HFFc6 (cell line): Measurements from ENCODE around the gene CSGALNACT2. TPM values are rescaled to one million over a fixed set of nuclear protein-coding genes. Genes with fewer than 3 reads are reported as not detected.

Experiments
- DNase-seq: peaks from one replicate; pipeline ENCODE4 v3.0.0-alpha.2; 2018
- H3K27ac Mint-ChIP-seq: 2 replicates; pipeline ENCODE4 v1.8.0; 2020; ENCODE audit warnings: mild to moderate bottlenecking, mixed read lengths
- H3K27me3 Mint-ChIP-seq: 2 replicates; pipeline ENCODE4 v1.8.0; 2021; ENCODE audit warnings: mild to moderate bottlenecking, moderate library complexity, mixed read lengths; ENCODE audit not compliant: insufficient read depth
- H3K36me3 Mint-ChIP-seq: 2 replicates; pipeline ENCODE4 v1.8.0; 2021; ENCODE audit warnings: low read depth, mixed read lengths
- H3K4me1 Mint-ChIP-seq: 2 replicates; pipeline ENCODE4 v1.8.0; 2020; ENCODE audit warnings: low read depth, mixed read lengths
- H3K4me3 Mint-ChIP-seq: 2 replicates; pipeline ENCODE4 v1.8.0; 2020; ENCODE audit warnings: mild to moderate bottlenecking, moderate library complexity, mixed read lengths
- H3K9me3 Mint-ChIP-seq: 2 replicates; pipeline ENCODE4 v1.8.0; 2020; ENCODE audit warnings: mild to moderate bottlenecking, mixed read lengths
- CTCF ChIP-seq: fragments of 200-600 bp; sonication (generic); IDR thresholded peaks from 2 replicates; pipeline ENCODE4 v1.5.0; 2021; ENCODE audit warnings: antibody characterized with exemption, mild to moderate bottlenecking
- total RNA-seq, 6 experiments: library from RNA; stranded (reverse); fragmentation: NEBNext Ultra II Directional; extraction: Animal tissue kit (Norgen Biotek cat#: 25700); gene quantifications; 2 replicates in 1 of 6; 3 replicates in 5 of 6; pipeline ENCODE4 v1.2.3, GENCODE V29; 2021

CSGALNACT2 gene
- total RNA-seq, 6 experiments from 2014 or later = 18.0 to 20.8 (median 18.6) TPM

- H3K27ac Mint-ChIP-seq = no peak overlapping the region
- TF ChIP-seq CTCF = no peak
- H3K4me3 Mint-ChIP-seq = no peak overlapping the region
- H3K27me3 Mint-ChIP-seq = peaks cover 5% of the 10 kb centered on the region
- no peak for DNase-seq
- H3K36me3 Mint-ChIP-seq = no peaks in the 10 kb centered on the region
- H3K4me1 Mint-ChIP-seq = peaks cover 7% of the 10 kb centered on the region
- no peaks in the 10 kb centered on the region for H3K9me3 Mint-ChIP-seq
Measured at GRCh38 chr10:43195557-43195956, 57.3 kb downstream of the CSGALNACT2 start.

DNA sequence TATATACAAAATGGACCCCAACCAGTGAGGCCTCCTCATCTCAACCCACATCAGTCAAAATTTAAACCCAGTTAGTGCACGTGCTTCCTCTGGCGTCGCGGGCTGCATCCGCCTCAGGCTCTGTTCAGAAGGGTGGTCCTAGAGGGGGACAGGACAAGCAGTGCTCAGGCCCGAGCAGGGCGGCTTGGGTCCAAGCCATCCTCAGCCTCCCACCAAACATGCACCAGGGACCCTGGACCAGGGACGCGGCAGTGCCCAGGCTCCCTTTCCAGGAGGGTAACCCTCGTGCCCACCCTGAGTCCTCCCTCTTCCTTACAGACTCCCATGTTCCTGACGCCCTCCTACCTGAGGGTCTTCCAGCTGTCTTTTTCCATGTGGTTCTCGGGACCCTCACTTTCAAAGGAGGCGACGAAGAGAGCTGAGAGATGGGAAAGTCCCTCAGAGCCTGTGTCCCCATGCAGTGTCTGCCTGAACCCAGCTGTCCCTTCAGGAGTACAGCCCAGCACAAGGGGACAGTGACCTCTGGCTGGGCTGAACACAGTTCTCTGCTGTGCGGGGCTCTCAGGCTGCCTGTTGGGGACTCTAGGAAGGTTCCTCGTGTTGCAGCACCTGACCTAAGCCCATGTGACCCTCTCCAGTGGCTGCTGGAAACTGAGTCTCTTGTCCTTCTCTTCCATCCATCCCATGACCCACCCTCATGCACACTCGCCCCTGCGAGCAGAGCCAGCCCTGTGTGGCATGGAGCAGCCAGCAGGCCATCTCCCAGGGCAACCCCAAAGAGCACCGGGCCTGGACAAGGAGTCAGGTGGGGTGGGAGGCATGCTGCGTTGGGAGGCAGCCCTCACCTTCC, 58.1 kb downstream of the CSGALNACT2 start:
- Mint-ChIP-seq H3K9me3 (no peaks in the 10 kb centered on the region), H3K4me1 (no peaks in the 10 kb centered on the region), H3K27ac (no peak overlapping the region), H3K27me3 (peaks cover 5% of the 10 kb centered on the region; the same call in 1 of the 2 replicates), H3K4me3 (no peak overlapping the region), H3K36me3 (no peaks in the 10 kb centered on the region)
- no peak for TF ChIP-seq CTCF
- no peak for DNase-seq

- H3K27me3 Mint-ChIP-seq = peaks cover 5% of the 10 kb centered on the region; the same call in 1 of the 2 replicates
- TF ChIP-seq CTCF = no peak
- H3K27ac Mint-ChIP-seq = no peak overlapping the region
- no peak for DNase-seq
- H3K9me3 Mint-ChIP-seq = no peaks in the 10 kb centered on the region
- H3K4me3 Mint-ChIP-seq = no peak overlapping the region
- H3K36me3 Mint-ChIP-seq = no peaks in the 10 kb centered on the region
- no peaks in the 10 kb centered on the region for H3K4me1 Mint-ChIP-seq
Measured at GRCh38 chr10:43196981-43197833, 59.0 kb downstream of the CSGALNACT2 start.

GRCh38 chr10:43197834-43198681, 59.8 kb downstream of the CSGALNACT2 start:
- Mint-ChIP-seq H3K27ac (no peak overlapping the region), H3K9me3 (no peaks in the 10 kb centered on the region), H3K36me3 (no peaks in the 10 kb centered on the region), H3K27me3 (peaks cover 5% of the 10 kb centered on the region; the same call in 1 of the 2 replicates), H3K4me3 (no peak overlapping the region), H3K4me1 (no peaks in the 10 kb centered on the region)
- peak; percentile 71 for TF ChIP-seq CTCF
- DNase-seq = no peak

DNA sequence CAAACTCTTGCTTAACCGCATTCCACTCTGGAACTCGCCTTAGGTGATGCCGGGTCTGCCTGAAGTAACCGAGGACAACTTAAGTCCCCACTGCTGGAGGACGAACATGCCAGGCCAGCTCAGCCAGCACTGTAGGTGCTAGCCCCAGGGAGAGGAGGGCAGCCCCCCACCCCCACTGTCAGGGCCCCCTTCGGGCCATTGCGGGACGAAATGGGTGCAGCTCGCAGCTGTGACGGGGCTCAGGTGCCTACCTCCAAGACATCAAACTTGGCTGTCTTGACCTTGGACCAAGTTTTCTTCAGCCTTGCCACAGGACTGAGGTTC, 60.4 kb downstream of the CSGALNACT2 start:
- TF ChIP-seq CTCF = no peak
- no peak for DNase-seq
- Mint-ChIP-seq H3K27me3 (peaks cover 5% of the 10 kb centered on the region; the same call in 1 of the 2 replicates), H3K4me3 (no peak overlapping the region), H3K4me1 (no peaks in the 10 kb centered on the region), H3K9me3 (no peaks in the 10 kb centered on the region), H3K36me3 (no peaks in the 10 kb centered on the region), H3K27ac (no peak overlapping the region)
